ENCODE data around the gene RNF227.

DNA sequence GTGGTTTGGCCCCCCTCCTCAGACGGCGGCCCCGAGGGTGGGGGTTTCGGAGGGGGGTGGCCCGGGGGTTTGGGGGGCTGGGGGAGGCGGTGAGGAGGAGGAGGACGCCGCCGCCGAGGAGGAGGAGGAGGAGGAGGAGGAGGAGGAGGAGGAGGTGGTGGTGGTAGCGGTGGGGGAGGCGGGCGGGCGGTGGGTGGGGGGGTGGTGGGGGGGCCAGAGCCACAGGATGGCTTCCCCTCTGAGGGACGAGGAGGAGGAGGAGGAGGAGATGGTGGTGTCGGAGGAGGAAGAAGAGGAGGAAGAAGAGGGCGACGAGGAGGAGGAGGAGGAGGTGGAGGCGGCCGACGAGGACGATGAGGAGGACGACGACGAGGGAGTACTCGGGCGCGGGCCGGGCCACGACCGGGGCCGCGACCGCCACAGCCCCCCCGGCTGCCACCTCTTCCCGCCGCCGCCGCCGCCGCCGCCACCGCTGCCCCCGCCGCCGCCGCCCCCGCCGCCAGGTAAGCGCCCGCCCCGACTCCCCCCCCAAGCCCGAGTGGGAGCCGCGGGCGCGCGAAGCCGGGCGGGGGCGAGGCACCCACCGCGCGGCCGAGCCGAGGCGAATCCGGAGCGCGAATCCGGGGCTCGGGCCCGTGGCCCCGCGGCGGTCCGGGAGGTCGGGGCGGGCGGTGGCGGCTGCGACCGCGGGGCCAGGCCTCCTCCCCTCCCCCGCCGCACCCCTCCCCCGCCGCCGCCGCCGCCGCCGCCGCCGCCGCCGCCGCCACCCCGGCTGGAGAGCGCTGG, 31.3 kb downstream of the RNF227 start:
- TF ChIP-seq, protein P1, sequence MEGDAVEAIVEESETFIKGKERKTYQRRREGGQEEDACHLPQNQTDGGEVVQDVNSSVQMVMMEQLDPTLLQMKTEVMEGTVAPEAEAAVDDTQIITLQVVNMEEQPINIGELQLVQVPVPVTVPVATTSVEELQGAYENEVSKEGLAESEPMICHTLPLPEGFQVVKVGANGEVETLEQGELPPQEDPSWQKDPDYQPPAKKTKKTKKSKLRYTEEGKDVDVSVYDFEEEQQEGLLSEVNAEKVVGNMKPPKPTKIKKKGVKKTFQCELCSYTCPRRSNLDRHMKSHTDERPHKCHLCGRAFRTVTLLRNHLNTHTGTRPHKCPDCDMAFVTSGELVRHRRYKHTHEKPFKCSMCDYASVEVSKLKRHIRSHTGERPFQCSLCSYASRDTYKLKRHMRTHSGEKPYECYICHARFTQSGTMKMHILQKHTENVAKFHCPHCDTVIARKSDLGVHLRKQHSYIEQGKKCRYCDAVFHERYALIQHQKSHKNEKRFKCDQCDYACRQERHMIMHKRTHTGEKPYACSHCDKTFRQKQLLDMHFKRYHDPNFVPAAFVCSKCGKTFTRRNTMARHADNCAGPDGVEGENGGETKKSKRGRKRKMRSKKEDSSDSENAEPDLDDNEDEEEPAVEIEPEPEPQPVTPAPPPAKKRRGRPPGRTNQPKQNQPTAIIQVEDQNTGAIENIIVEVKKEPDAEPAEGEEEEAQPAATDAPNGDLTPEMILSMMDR (conservative IDR thresholded peaks at IDR 0.05; ENCODE audit: low read length): no peak
- TF ChIP-seq EZH2phosphoT487 (IDR thresholded peaks at IDR 0.05; ENCODE audit: borderline replicate concordance, low read depth, low read length): no peak

All from OCI-LY7 (cell line).